NCI-H2171 (cell line): ENCODE results near the gene SLC9C1.

ENCODE experiments used
- DNase-seq: peaks from one replicate; lab custom pipeline; 2025; lab: John Stamatoyannopoulos, UW

The SLC9C1 gene

GRCh38 chr3:112109322-112109721 lies 184.7 kb downstream of the SLC9C1 start:
- DNase-seq = peak; percentile 63

- DNase-seq = no peak
Measured at GRCh38 chr3:112104774-112105173, 189.2 kb downstream of the SLC9C1 start.

GRCh38 chr3:112101916-112102315 lies 192.1 kb downstream of the SLC9C1 start:
- no peak for DNase-seq

- peak; percentile 50 for DNase-seq
Measured at GRCh38 chr3:112097378-112097777, 196.6 kb downstream of the SLC9C1 start.

- DNase-seq = no peak
Measured at GRCh38 chr3:112096176-112096575, 197.8 kb downstream of the SLC9C1 start.

GRCh38 chr3:112095731-112096130 lies 198.3 kb downstream of the SLC9C1 start:
- no peak for DNase-seq

- no peak for DNase-seq
Measured at GRCh38 chr3:112093180-112093522, 200.9 kb downstream of the SLC9C1 start.

- no peak for DNase-seq
Measured at GRCh38 chr3:112092496-112093179, 201.4 kb downstream of the SLC9C1 start.

GRCh38 chr3:112090887-112091586 lies 203.0 kb downstream of the SLC9C1 start:
- no peak for DNase-seq
